ENCODE measurements around the gene CX3CR1. TPM values are rescaled to one million over a fixed set of nuclear protein-coding genes. Genes with fewer than 3 reads are reported as not detected.
"Not testable (repeated sequence)": the region's sequence is repeated elsewhere in the genome, so short reads cannot be mapped to it uniquely, and the experiment has no call there.

Gene CX3CR1
- total RNA-seq, 4 donors from 2014 or later = 0.32 TPM; not detected in 3

DNA sequence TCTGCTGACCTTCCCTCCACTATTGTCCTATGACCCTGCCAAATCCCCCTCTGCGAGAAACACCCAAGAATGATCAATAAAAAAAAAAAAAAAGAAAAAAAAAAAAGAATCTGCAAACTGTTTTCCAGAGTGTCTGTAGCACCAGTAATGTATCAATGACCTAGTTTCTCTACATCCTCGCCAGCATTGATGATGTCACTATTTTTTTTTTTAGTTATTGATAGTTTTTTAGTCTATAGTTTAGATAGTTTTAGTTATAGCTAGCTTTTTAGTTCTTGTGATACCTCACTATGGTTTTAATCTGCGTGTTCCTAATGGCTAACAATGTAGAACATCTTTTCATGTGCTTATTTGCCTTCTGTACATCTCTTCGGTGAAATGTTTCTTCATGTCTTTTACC lies 51.3 kb downstream of the CX3CR1 start:
- no peak for DNase-seq
- TF ChIP-seq POLR2A (IDR thresholded peaks at IDR 0.05) (no peak), CTCF (IDR thresholded peaks at IDR 0.05) (no peak)
- H3K27ac ChIP-seq = no peak overlapping the region
- intact Hi-C loops (cut with DNase I; ENCODE audit: low total_unique reads) (no loop called here), in situ Hi-C loops (cut with MboI; ENCODE audit: low pct_ligation_motif_present in 1 of 4, low pct_unique_long_range_greater_than_20kb in 1 of 4, low sequenced_read_pairs in 3 of 4) (no loop called here)
- H3K9me3 ChIP-seq = no peaks in the 10 kb centered on the region
- peaks cover 0 to 4% (median 0%) of the 10 kb centered on the region in 4 donors for H3K4me1 ChIP-seq
- H3K36me3 ChIP-seq = no peaks in the 10 kb centered on the region
- 75 to 89% methylated on average over 3 to 4 of the region's 4 CpGs for WGBS, 2 donors (ENCODE audit: low coverage in 1 of 2)
- no peak overlapping the region for H3K4me3 ChIP-seq
- peaks cover 6% of the 10 kb centered on the region for H3K27me3 ChIP-seq

DNA sequence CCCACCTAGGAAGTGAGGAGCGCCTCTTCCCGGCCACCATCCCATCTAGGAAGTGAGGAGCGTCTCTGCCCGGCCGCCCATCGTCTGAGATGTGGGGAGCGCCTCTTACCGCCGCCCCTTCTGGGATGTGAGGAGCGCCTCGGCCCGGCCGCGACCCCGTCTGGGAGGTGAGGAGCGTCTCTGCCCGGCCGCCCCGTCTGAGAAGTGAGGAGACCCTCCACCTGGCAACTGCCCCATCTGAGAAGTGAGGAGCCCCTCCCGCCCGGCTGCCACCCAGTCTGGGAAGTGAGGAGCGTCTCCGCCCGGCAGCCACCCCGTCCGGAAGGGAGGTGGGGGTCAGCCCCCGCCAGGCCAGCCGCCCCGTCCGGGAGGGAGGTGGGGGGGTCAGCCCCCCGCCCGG lies 52.2 kb downstream of the CX3CR1 start:
- H3K36me3 ChIP-seq; H3K27me3 ChIP-seq; intact Hi-C loops (cut with DNase I; ENCODE audit: low total_unique reads); H3K4me1 ChIP-seq; in situ Hi-C loops (cut with MboI; ENCODE audit: low pct_ligation_motif_present in 1 of 4, low pct_unique_long_range_greater_than_20kb in 1 of 4, low sequenced_read_pairs in 3 of 4); H3K9me3 ChIP-seq; H3K4me3 ChIP-seq; DNase-seq; H3K27ac ChIP-seq: not testable (repeated sequence)
- 97% methylated on average over 13 of the region's 32 CpGs; no CpG with 5 or more reads in 1 of the 2 donors for WGBS, 2 donors (ENCODE audit: low coverage in 1 of 2)

DNA sequence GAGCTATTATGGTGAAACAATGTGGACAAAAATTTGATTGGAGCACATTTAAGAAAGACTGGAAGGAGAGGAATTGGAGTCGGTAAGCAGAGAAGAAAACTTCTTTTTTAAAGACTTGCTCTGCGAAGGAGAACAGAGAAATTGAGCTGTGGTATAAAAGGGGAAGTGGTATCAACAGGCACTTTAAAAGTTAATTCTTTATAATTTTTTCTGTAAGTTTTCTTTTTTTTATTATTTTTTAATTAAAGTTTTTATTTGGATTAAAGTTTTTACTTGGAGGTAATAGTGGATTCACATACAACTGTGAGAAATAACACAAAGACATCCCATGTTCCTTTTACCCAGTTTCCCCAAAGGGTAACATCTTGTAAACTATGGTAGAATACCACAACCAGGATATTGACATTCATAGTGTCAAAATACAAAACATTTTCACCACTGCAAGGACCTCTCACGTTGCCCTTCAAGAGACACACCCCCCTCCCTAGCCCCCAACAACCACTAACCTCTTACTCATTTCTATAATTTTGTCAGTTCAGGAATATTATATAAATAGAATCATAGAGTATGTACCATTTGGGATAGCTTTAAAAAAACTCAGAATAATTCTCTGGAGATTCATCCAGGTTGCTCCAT lies 53.6 kb downstream of the CX3CR1 start:
- no peak for TF ChIP-seq EP300 (IDR thresholded peaks at IDR 0.05; ENCODE audit: low read depth)
- TF ChIP-seq CTCF (IDR thresholded peaks at IDR 0.05) = no peak
- no peak for TF ChIP-seq POLR2A (IDR thresholded peaks at IDR 0.05)
- TF ChIP-seq POLR2AphosphoS5 (IDR thresholded peaks at IDR 0.05) = no peak
- in situ Hi-C loops (cut with MboI; ENCODE audit: low pct_ligation_motif_present in 1 of 4, low pct_unique_long_range_greater_than_20kb in 1 of 4, low sequenced_read_pairs in 3 of 4) (no loop called here), intact Hi-C loops (cut with DNase I; ENCODE audit: low total_unique reads) (no loop called here)
- Histone ChIP-seq H3K4me1 (peaks cover 0 to 4% (median 0%) of the 10 kb centered on the region in 4 donors), H3K4me3 (no peak overlapping the region), H3K36me3 (no peaks in the 10 kb centered on the region), H3K27ac (no peak overlapping the region), H3K9me3 (no peaks in the 10 kb centered on the region), H3K27me3 (no peaks in the 10 kb centered on the region)
- DNase-seq = no peak
- WGBS, 2 donors (ENCODE audit: low coverage in 1 of 2) = 45 to 47% methylated on average over 3 of the region's 3 CpGs

GRCh38 chr3:39224288-39224687 lies 55.5 kb downstream of the CX3CR1 start:
- in situ Hi-C loops (cut with MboI; ENCODE audit: low pct_ligation_motif_present in 1 of 4, low pct_unique_long_range_greater_than_20kb in 1 of 4, low sequenced_read_pairs in 3 of 4) = loop anchor here in 1 of 4 donors (25.0 kb wide), 1 partner anchor 163 kb away; the partner anchor contains the start of gene SLC25A38
- no peak for DNase-seq
- peaks cover 0 to 4% (median 0%) of the 10 kb centered on the region in 4 donors for H3K4me1 ChIP-seq
- H3K27me3 ChIP-seq = no peaks in the 10 kb centered on the region
- TF ChIP-seq POLR2A (IDR thresholded peaks at IDR 0.05) (no peak), POLR2AphosphoS5 (IDR thresholded peaks at IDR 0.05) (no peak), EP300 (IDR thresholded peaks at IDR 0.05; ENCODE audit: low read depth) (no peak), CTCF (IDR thresholded peaks at IDR 0.05) (no peak)
- 79 to 80% methylated on average over 2 of the region's 2 CpGs for WGBS, 2 donors (ENCODE audit: low coverage in 1 of 2)
- no peaks in the 10 kb centered on the region for H3K9me3 ChIP-seq
- H3K36me3 ChIP-seq = no peaks in the 10 kb centered on the region
- intact Hi-C loops (cut with DNase I; ENCODE audit: low total_unique reads) = no loop called here
- H3K27ac ChIP-seq = no peak overlapping the region
- no peak overlapping the region for H3K4me3 ChIP-seq

- no peak for DNase-seq
- Histone ChIP-seq H3K4me1 (peaks cover 0 to 4% (median 0%) of the 10 kb centered on the region in 4 donors), H3K9me3 (no peaks in the 10 kb centered on the region), H3K27ac (no peak overlapping the region), H3K36me3 (no peaks in the 10 kb centered on the region), H3K4me3 (no peak overlapping the region), H3K27me3 (no peaks in the 10 kb centered on the region)
- WGBS, 2 donors (ENCODE audit: low coverage in 1 of 2) = 72 to 78% methylated on average over 2 of the region's 2 CpGs
- in situ Hi-C loops (cut with MboI; ENCODE audit: low pct_ligation_motif_present in 1 of 4, low pct_unique_long_range_greater_than_20kb in 1 of 4, low sequenced_read_pairs in 3 of 4) = loop anchor here in 1 of 4 donors (25.0 kb wide), 1 partner anchor 164 kb away; the partner anchor contains the start of gene SLC25A38
- intact Hi-C loops (cut with DNase I; ENCODE audit: low total_unique reads) = no loop called here
- no peak for TF ChIP-seq EP300 (IDR thresholded peaks at IDR 0.05; ENCODE audit: low read depth)
- no peak for TF ChIP-seq POLR2A (IDR thresholded peaks at IDR 0.05)
- TF ChIP-seq POLR2AphosphoS5 (IDR thresholded peaks at IDR 0.05) = no peak
- TF ChIP-seq CTCF (IDR thresholded peaks at IDR 0.05) = no peak
These were observed 56.9 kb downstream of the CX3CR1 start for GRCh38 chr3:39222939-39223338.
